Activated T-helper 9 cell treated with anti-CD3 and anti-CD28 coated beads, Interleukin-2, amount 50 U/mL, for 16 hours (primary cell): ENCODE results near the gene METTL6.
"Not testable (repeated sequence)": the region's sequence is repeated elsewhere in the genome, so short reads cannot be mapped to it uniquely, and the experiment has no call there.

Experiments
- DNase-seq: peaks from one replicate; pipeline ENCODE4 v3.0.0-alpha.2; 2020; ENCODE audit warnings: low read depth

The METTL6 gene, protein sequence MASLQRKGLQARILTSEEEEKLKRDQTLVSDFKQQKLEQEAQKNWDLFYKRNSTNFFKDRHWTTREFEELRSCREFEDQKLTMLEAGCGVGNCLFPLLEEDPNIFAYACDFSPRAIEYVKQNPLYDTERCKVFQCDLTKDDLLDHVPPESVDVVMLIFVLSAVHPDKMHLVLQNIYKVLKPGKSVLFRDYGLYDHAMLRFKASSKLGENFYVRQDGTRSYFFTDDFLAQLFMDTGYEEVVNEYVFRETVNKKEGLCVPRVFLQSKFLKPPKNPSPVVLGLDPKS

DNA sequence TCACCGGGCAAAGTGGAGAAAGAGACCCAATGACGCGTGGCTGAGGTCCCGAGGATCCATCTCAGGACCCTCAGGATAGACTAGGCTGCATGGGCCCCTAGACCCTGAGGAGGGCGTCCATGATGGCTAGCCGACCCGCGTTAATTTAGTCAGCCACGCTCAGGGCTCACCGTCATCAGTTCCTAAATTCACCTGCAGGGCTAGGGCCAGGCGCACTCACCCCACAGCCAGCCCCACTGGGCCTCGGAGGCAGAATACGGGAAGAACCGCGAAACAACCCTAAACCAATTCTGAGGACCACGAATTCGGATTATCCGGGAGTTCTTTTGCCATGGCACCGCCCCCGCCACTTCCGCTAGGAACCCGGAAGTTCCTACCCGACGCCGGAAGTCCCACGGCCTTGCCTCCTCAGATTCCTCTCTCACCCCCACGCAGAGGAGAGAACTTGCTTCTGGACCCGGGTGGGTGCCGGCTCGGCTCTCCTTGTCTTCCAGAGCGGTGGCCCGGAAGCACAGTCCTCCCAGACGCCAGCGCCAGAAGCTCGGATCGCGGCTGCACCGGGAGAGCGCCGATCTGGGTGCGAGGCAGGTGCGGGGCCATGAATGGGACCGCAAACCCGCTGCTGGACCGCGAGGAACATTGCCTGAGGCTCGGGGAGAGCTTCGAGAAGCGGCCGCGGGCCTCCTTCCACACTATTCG is at the start of gene METTL6, which contains the start of gene EAF1:
Gene METTL6 (minus strand): TSS at position 363 of the 699 bp plus-strand sequence. CDS start 1,033 bp downstream, outside the sequence.
Gene EAF1 (plus strand): TSS at position 417 of the 699 bp plus-strand sequence. CDS start 182 bp downstream, at position 599.
- peak; percentile 82 for DNase-seq

DNA sequence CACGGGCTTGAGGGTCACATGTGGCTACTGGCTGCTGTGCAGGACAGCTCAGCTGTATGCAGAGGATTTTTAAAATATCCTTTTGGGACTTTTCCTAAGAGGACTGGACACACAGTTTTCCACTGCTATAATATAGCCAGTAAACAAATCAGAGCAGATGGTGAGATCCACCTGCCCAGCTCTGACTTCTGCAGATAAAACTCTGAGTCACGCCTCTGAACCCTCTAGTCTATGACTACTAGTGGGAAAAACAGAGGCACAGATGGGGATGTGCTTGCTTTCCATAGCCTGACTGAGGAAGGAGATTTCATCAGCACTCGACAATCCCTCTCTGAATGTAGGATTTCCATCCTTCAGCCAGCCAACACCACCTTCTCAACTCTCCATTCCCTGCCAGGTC is 49.0 kb upstream of the METTL6 start:
- DNase-seq = no peak

DNA sequence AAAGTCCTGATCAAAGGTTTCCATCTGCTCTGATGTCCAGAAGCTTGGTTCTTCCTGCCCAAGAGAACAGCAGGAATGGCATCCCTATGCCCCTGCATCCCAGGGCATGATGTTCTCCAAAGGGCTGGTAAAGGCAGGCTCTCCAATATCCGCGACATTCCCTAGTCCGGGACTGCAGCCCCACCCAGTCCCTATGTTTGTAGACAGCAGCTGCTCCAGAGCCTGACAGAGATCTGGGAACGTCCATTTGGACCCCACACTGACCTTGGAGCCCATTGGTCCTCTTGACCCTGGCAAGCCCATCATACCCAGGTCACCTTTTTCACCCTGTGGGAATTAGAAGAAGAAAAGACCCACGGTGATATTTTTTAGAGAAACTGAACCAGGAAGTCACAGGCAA is 47.8 kb upstream of the METTL6 start:
- no peak for DNase-seq

DNA sequence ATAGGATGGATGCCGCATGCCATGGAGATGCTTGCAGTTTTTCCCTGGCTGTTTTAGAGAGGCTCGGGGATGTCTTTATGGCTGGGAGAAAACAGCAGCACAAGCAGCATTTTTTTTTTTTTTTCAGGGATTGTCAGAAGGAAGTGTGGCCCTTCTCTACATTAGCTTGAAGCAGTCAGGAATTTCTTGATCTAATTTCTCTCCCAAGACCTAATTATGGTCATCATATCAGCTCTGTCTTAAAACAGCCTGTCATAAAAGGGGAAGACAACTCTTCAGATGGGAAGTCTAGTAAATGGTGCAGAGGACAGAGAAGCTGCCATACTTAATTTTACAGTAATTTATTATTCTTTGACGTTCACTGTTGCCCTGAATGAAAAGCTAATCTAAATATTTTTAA is 44.5 kb upstream of the METTL6 start:
- DNase-seq = no peak

DNA sequence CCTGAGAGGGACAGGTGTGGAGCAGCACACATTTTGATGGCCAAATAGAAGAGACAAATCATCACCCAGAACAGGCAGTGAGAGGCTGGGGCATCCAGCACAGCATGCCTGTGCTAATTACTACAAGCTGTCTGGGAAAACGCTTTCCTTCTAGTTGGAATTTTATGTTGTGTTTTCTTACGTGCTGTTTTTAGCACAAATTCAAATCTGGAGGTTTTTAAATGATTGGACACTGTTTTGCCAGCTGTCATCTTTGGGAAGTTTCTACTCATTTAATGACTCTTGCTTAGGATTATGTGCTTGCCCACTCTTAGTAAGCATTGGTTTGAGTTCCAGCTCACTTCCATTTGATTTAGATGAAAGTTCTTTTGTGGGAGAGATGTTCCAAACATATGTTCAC is 43.5 kb upstream of the METTL6 start:
- DNase-seq = no peak

DNA sequence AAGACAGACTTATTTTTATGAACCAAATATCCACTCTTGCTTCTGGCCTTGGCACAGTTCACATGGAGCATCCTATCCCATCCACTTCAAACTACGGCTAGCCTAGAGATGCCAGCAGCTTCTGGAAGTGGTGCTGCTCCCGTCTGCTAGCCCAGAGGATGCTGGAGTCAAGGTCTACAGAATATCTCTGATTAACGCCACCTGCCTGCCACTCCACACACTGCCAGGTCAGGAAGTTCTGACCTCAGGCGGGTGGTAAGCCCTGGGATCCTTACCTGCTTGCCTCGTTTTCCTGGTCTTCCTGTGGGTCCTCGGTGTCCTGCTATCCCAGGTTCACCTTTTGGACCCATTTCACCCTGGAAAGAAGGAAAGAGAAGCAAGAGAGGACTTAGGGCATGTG is 42.9 kb upstream of the METTL6 start:
- no peak for DNase-seq

DNA sequence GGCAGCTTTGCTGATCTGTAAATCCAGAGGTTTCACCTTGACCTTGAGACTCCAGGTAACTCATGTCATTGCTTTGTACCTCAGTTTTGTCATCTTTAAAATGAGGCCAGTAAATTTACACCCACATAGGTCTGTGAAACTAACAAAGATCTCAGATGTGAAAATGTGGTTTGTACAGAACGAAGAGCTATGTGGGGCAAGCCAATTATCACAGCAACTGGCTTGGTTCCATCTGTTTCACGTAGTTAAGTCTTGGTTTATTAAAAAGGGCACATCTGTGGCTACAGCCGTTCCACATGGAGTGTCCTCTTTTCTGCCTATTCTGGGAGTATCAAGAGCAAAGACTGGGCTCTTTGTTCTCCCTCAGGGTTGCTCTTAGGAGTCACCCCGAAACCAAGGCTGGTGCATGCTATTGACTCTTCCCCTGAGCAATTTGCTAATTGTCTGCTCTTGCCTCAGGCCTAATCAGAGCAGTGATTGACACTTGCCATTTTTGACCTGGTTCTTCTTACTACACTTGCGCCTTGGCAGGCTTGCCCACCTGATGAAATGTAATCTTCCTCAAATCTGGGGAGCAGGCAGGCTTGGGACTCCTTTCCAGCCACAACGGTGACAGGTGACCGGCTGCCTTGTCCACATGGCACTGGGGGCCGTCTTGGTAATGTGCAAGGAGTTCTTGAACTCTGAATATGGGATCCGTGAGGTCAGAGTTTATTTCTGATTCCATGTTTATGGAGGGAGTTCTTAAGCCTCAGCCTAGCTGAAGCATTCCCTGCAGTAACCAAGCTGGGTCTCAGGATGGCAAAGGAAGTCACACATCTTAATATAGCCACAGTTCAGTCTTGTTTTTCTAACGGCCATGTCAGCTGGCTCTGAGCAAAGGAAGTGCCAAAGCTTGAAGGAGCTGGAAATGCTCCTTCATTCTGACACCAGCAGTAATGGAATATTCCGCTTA is 40.2 kb upstream of the METTL6 start:
- no peak for DNase-seq

DNA sequence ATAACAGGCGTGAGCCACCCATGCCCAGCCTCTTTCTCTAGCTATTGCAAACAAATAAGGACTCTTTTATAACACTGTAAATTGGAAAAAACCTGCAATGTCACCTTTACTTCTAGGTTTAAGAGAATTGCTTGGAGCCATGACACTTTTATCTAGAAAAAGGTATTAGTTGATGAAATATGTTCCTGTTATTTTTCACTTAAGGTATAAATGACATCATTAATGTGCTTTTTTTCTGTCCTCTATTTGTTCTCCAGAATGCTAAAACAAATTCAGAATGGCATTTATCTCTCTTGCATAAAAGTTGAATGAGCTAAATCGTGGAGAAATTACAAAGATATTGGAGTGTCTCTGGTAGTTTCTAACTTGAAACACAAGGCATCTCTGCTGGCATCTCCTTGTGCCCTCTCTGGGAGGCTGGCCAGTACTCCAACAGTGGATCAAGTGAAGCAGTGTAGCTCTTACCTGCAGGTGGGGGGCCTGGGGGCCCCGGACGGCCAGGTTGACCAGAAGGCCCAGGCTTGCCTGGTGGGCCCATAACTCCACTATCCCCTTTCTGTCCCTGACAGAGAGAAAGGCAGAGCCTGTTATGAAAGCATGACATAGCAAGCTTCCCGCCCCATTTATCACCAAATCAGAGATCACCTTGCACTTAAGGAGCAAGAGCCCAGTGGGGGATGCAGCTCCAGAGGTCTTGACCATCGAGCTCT is 38.7 kb upstream of the METTL6 start:
- DNase-seq = no peak

DNA sequence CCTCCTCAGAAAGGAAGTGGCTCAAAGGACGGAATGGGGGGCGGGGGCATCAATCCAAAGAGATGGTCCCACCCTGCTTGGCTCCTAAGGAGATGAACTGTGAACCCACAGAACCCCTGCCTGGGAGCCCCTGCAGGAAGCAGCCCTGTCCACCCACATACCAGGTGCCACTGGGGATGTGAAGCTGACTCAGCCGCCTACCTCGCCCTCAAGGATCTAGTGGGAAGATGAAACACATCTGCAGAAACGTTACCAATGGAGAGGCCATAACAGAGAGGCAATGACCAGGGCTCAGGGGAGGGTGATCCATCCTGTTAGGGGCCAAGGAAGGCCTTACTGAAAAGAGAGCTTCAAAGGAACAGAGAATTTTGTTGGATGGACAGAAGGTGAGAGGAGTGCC is 35.1 kb upstream of the METTL6 start:
- DNase-seq = no peak

DNA sequence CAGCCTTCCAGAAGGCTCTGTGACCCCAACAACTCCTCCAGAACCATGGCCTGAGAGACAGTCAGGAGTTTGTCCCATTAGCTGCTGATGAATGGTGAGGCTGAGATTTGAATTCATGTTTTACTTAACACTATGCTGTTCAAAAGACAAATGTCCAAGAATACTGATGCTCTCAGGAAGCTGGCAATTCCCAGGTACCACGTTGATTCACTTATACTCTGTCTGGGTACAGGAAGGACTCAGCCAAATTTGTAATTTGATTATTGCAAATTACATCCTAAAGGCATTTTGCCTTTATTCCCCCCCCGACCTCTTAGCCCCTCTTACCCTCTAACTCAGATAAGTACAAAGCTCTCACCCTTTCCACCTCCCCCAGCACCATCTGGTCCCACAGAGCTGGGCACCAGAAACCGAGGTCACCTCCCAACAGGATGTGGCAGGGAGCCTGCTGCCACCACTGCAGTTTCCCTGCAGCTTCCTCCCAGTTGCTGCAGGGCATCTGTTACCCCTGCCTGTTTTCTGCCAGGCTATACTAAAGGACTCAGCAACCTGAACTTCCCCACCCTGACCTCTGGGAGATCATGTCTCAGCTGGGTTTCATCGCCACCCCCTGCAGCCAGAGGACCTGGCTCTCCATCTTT is 33.7 kb upstream of the METTL6 start:
- DNase-seq = no peak

DNA sequence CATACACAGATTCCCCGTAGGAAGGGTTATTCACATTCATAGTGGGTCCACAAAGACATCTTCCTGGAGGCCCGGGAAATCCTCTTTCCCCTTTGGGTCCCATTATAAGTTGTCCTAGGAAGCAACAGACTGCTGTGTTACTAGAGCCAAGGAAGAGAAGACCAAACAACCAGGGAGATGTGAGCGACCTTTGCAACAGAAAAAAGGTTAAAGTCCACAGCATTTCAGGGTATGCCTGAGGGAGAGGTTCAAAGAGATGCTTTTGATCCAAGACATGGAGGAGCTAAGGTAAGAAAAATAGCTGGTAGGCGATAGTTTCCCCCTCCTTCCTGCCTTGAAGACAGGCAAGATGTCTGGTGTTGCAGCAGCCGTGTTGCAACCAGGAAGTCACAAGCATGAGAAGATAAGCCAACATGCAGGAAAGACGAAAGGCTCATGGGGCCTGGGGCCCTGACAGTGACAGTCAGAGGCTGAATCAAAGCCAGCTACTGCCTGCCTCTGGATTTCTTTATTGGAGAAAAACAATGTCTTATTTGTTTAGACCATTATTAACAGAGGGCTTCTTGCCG is 31.0 kb upstream of the METTL6 start:
- DNase-seq = no peak

DNA sequence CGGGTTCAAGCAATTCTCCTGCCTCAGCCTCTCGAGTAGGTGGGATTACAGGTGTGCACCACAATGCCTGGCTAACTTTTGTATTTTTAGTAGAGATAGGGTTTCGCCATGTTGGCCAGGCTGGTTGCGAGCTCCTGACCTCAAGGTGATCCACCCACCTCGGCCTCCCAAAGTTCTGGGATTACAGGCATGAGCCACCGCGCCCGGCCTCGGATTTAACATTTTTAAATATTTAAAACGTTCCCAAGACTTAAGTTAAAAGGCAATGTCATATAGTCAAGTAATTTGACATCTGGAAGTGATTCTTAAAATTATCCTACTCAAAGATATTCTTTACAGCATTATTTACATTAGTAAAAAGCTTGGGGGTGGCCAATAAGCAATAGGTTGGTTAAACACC is 29.6 kb upstream of the METTL6 start:
- DNase-seq = not testable (repeated sequence)

DNA sequence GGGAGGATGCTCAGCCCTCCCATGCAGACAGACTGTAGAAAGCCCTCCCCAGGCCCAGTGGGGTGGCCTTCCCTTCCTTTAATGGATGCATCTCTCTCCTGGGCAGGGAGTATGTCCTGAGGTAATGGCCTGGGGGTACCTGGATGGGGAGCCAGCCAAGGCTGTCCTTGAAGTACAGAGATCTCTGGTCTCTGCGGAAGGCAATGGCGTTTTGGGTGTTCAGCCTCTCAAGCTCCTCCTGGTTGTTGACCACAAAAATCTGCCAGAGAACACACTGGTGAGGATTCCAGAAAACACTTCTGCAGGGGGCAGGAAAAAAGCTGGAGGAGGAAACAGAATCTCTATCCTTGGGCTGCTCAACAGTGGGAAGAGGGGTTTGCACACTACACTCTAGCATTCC is 29.0 kb upstream of the METTL6 start:
- no peak for DNase-seq

DNA sequence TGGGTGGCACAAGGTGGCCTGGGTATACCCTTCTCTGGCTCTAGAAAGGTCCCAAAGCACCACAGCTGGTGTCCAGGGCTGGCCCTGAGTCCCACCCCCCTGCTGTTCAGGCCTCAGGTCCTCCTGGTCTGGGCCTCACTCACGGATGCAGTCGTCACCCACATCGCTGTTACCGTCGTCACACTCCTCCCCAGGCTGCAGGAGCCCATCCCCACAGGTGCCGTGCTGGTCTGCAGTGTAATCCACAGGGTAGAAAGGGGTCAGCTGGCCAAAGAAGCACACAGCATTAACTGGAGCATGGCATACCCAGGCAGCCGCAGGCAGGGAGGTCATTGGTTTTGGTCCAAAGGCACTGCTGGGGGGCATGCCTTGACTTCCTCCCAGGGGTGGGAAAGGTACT is 28.4 kb upstream of the METTL6 start:
- no peak for DNase-seq

DNA sequence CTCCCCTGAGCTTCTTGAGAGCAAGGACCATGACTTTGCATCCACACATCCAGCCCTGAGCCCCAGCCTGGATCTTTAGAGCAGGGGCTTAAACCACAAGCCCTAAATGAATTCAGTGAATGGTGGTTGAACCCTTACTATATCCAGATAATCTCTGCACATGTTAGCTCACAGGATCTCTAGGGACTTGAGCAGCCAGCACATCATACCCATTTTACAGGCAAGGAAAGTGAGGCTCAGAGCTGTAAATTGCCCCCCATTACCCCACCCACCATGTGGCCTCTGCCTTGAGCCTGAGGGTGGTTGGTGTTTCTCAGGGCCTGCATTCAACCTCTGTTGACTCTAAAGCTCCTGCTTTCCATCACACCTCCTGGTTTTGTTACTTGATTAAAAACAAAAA is 27.6 kb upstream of the METTL6 start:
- DNase-seq = no peak

DNA sequence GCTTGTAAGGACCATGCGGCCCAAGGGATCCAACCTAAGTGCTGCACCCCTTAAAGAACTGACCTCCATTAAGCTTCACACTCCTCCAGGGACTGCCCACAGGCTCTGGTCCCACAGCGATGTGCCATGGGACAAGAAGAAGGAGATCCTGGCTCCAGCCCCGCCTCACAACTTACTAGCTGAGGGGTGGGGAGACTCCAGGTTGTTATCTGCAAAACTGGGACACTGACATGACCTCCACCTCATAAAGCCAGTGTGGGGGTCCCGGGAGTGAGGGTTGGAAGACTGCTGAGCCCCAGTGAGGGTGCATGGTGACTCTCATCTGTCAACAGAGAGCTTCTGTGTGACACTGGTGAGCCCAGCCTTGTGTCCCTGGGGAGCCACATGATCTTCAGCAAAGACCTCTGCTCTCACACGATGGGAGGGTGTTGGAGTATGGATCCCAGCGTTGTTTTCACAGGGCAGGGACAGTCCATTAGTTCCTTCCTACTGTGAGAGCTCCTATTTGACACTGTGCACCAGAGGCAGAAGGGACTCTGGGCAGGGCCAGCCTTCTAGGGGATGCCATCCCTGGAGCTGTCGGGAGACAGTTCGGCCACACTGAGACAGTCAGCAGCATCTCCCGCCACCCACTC is 26.8 kb upstream of the METTL6 start:
- no peak for DNase-seq

DNA sequence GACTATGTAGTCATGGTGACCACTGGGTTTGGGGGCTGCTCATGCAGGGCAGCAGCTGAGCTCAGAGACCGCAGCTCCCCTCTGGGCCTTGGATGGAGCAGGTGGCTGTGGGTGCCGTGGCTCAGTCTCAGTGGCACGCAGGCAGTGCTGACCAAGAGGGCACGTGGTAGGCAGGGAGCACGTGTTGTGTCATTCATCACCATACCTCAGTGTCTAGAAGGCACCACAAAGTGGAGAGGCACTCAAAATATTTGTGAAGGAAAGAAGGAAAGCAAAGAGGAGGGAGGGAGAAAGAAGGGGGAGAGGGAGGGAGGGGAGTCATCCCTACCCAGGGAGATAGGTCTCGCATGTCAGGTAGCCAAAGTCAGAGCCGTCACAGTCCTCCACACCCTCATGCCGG is 26.2 kb upstream of the METTL6 start:
- no peak for DNase-seq

DNA sequence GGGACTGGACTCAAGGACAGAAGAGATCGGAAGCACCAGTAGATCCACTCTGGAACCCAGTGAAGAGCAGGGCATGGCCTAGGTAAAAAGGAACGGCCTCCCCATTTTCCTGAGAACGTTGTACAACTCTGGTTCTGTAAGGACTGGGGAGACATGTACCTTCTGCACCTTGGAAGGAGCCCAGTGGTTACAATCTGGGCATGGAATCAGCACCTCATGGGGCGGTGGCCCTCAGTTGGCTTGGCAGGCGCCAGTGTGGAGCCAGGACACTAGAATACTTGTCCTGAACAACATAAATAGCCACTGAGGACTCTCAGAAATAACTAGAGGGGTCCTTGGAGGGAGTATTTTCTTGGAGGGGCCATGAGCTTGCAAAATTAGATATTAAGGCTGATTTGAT is 25.6 kb upstream of the METTL6 start:
- no peak for DNase-seq

DNA sequence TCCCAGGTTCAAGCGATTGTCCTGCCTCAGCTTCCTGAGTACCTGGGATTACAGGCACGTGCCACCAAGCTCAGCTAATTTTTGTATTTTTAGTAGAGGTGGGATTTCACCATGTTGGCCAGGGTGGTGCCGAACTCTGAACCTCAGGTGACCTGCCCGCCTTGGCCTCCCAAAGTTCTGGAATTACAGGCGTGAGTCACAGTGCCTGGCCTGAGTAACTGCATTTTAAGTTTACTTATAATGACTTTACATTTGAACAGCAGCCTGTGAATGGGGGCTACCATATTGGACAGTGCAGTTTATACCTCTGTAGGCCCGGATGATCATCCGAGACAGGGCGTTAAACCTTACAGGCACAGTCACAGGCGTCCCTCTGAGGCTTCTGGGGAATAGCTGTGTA is 24.8 kb upstream of the METTL6 start:
- no peak for DNase-seq
